K562 (cell line): ENCODE data around the gene NOP58. TPM values are rescaled to one million over a fixed set of nuclear protein-coding genes. Genes with fewer than 3 reads are reported as not detected.

Experiments used
- CBX2 ChIP-seq: fragments of 200-600 bp; sonication (generic); IDR thresholded peaks from one replicate; pipeline ENCODE4 v1.6.1; 2012; ENCODE audit warnings: mild to moderate bottlenecking, low read length, inconsistent platforms; ENCODE audit not compliant: insufficient read depth, poor library complexity, severe bottlenecking
- COPS2 ChIP-seq: fragments of 450-650 bp; conservative IDR thresholded peaks from 2 replicates; pipeline ENCODE4 v1.6.1; 2016; ENCODE audit warnings: mild to moderate bottlenecking, moderate library complexity
- GABPA ChIP-seq: fragments of 200-800 bp; sonication (Bioruptor generic); conservative IDR thresholded peaks from 2 replicates; pipeline ENCODE4 v1.6.1; 2016; ENCODE audit warnings: low read depth, missing genetic modification characterization, missing compliant biosample characterization
- HDGF ChIP-seq: fragments of 450-650 bp; IDR thresholded peaks from 2 replicates; pipeline ENCODE4 v1.6.1; 2016
- HNRNPLL ChIP-seq: fragments of 200-400 bp; formaldehyde crosslinking; IDR thresholded peaks from 2 replicates; pipeline ENCODE4 v1.6.1; 2017; ENCODE audit warnings: low read length, low read depth, mild to moderate bottlenecking; ENCODE audit not compliant: poor library complexity, severe bottlenecking
- MEF2D ChIP-seq: conservative IDR thresholded peaks from 2 replicates; pipeline ENCODE4 v1.6.1; 2016; ENCODE audit warnings: low read depth, missing genetic modification characterization, missing compliant biosample characterization
- MXI1 ChIP-seq: IDR thresholded peaks from 2 replicates; pipeline ENCODE4 v1.6.1; 2011; ENCODE audit warnings: low read depth, mild to moderate bottlenecking, improper control_type of control experiment, low read length
- POLR2AphosphoS5 ChIP-seq: IDR thresholded peaks from 2 replicates; pipeline ENCODE4 v1.6.1; 2011; ENCODE audit warnings: mild to moderate bottlenecking, low read depth, low read length, moderate library complexity; ENCODE audit not compliant: control insufficient read depth, insufficient read depth
- SUPT5H ChIP-seq: fragments of 450-650 bp; IDR thresholded peaks from 2 replicates; pipeline ENCODE4 v1.6.1; 2016
- ZFP1 ChIP-seq: fragments of 450-650 bp; formaldehyde crosslinking; IDR thresholded peaks from 2 replicates; pipeline ENCODE4 v1.4.0; 2020; ENCODE audit warnings: mild to moderate bottlenecking, mixed read lengths
- ZKSCAN3 ChIP-seq: fragments of 250-450 bp; sonication (Bioruptor Pico); IDR thresholded peaks from 2 replicates; pipeline ENCODE4 v1.4.0; 2020
- ZNF133 ChIP-seq: fragments of 250-450 bp; sonication (Bioruptor Pico); IDR thresholded peaks from 2 replicates; pipeline ENCODE4 v1.4.0; 2020; ENCODE audit warnings: mild to moderate bottlenecking
- ZNF445 ChIP-seq: fragments of 250-450 bp; sonication (Bioruptor Pico); IDR thresholded peaks from 2 replicates; pipeline ENCODE4 v1.4.0; 2020; ENCODE audit warnings: low read depth, mild to moderate bottlenecking, moderate library complexity
- polyA plus RNA-seq, 8 experiments: library from polyadenylated mRNA; depleted of rRNA in 4 of 8; stranded (reverse) in 5 of 8; unstranded in 3 of 8; fragments of >200 nt; fragmentation: Nextera tagmentation in 2 of 8; fragmentation: Illumina TruSeq in 1 of 8; extraction: Ambion mirVana in 2 of 8; extraction: Trizol in 1 of 8; gene quantifications; 2 replicates each; pipeline versions ENCODE4 v1.2.1 to v1.2.3, GENCODE V29; 2011 to 2014; ENCODE audit warnings: inconsistent platforms in 1 of 8, missing spikeins in 1 of 8
- total RNA-seq, 7 experiments: library from RNA; depleted of rRNA in 6 of 7; stranded (reverse); fragments of >200 nt in 6 of 7; fragmentation: Illumina TruSeq in 2 of 7; extraction: Trizol in 2 of 7; gene quantifications; 2 replicates each; pipeline versions ENCODE4 v1.2.1 to v1.2.3, GENCODE V29; 2011 to 2021; ENCODE audit warnings: low replicate concordance in 1 of 7
- TF ChIP-seq, protein P1 (sequence below), 2 experiments: fragments of 450-650 bp in 1 of 2; sonication (generic) in 1 of 2; formaldehyde crosslinking in 1 of 2; IDR thresholded peaks; 2 replicates each; pipeline versions ENCODE4 v1.7.1 to v1.9.0; 2016 to 2022; ENCODE audit warnings: inconsistent platforms in 1 of 2, mild to moderate bottlenecking in 1 of 2, missing genetic modification reagents in 1 of 2
- TF ChIP-seq, protein P2 (sequence below), 2 experiments: IDR thresholded peaks in 1 of 2; conservative IDR thresholded peaks in 1 of 2; 2 replicates each; pipeline ENCODE4 v1.6.1; 2016; ENCODE audit warnings: low read depth in 2 of 2, mild to moderate bottlenecking in 1 of 2, missing compliant biosample characterization in 1 of 2, missing genetic modification characterization in 1 of 2, moderate library complexity in 1 of 2

The NOP58 gene
- total and polyA plus RNA-seq, 9 of the 15 experiments (the other 6 are each of a cell fraction or from before 2014, with no cell fraction given): 132 to 332 (median 208) TPM

DNA sequence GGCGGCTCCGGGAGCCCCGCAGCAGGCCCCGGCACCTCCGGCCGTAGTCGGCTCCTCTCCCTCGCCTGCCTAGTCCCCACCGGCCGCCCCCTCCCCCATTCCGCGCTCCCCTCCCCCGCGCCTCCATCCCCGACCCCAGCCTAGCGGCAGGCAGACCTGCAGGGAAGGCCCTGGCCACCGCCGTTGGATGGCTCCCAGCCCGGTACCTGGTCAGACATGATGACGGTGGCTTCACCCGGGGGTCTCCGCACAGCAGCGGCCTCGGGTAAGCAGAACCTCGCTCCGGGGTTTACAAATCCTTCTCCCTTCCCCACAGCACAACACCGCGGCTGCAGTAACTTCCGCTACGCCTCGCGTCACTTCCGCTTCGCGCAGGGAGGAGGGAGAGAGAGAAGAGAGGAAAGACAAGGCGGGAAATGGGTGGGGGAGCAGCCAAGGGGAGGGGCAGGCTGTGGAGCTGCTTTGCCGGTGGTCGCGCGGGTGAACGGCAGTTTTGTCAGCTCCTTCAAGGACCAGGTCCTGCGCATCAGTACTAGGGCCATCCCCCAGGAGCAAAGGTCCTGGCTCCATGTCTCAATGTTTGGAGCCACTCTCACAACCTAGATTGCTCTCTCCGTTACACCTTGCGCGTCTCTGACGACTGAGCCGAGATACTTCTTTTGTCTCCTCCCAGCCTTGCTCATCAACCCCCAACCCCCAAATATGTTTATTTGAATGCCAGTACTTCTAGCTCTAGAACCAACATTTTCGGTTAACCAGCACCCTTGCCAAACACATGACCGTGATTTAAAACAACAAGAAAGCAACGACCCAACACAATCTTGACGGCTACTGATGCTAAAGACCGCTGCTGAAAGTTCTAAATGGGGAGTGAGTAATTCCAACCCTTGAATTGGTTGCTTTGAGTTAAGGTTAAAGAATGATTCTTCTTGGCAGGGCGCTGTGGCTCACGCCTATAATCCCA is 27.0 kb upstream of the NOP58 start, which contains the start of gene SUMO1 (continued):
- TF ChIP-seq CBX2 (no peak), HNRNPLL (no peak), HDGF (no peak), SUPT5H (peak; percentile 86), ZFP1 (no peak), GABPA (peak; percentile 94), ZKSCAN3 (CRISPR knock-in tag) (no peak), ZNF133 (CRISPR knock-in tag) (no peak), MEF2D (no peak), ZNF445 (CRISPR knock-in tag) (no peak), POLR2AphosphoS5 (peak; percentile 69), COPS2 (no peak), MXI1 (no peak)
- TF ChIP-seq, protein P1, sequence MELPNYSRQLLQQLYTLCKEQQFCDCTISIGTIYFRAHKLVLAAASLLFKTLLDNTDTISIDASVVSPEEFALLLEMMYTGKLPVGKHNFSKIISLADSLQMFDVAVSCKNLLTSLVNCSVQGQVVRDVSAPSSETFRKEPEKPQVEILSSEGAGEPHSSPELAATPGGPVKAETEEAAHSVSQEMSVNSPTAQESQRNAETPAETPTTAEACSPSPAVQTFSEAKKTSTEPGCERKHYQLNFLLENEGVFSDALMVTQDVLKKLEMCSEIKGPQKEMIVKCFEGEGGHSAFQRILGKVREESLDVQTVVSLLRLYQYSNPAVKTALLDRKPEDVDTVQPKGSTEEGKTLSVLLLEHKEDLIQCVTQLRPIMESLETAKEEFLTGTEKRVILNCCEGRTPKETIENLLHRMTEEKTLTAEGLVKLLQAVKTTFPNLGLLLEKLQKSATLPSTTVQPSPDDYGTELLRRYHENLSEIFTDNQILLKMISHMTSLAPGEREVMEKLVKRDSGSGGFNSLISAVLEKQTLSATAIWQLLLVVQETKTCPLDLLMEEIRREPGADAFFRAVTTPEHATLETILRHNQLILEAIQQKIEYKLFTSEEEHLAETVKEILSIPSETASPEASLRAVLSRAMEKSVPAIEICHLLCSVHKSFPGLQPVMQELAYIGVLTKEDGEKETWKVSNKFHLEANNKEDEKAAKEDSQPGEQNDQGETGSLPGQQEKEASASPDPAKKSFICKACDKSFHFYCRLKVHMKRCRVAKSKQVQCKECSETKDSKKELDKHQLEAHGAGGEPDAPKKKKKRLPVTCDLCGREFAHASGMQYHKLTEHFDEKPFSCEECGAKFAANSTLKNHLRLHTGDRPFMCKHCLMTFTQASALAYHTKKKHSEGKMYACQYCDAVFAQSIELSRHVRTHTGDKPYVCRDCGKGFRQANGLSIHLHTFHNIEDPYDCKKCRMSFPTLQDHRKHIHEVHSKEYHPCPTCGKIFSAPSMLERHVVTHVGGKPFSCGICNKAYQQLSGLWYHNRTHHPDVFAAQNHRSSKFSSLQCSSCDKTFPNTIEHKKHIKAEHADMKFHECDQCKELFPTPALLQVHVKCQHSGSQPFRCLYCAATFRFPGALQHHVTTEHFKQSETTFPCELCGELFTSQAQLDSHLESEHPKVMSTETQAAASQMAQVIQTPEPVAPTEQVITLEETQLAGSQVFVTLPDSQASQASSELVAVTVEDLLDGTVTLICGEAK (IDR thresholded peaks at IDR 0.05): peak; percentile 94
- TF ChIP-seq, protein P1 (CRISPR knock-in tag; IDR thresholded peaks at IDR 0.05): no peak
- TF ChIP-seq, protein P2, sequence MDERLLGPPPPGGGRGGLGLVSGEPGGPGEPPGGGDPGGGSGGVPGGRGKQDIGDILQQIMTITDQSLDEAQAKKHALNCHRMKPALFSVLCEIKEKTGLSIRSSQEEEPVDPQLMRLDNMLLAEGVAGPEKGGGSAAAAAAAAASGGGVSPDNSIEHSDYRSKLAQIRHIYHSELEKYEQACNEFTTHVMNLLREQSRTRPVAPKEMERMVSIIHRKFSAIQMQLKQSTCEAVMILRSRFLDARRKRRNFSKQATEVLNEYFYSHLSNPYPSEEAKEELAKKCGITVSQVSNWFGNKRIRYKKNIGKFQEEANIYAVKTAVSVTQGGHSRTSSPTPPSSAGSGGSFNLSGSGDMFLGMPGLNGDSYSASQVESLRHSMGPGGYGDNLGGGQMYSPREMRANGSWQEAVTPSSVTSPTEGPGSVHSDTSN (CRISPR knock-in tag; IDR thresholded peaks at IDR 0.05; ENCODE audit: low read depth): no peak
- TF ChIP-seq, protein P2 (tag; conservative IDR thresholded peaks at IDR 0.05; ENCODE audit: low read depth): no peak
